ENCODE results near the gene MRPS18B. TPM values are rescaled to one million over a fixed set of nuclear protein-coding genes. Genes with fewer than 3 reads are reported as not detected.

The MRPS18B gene
- total and polyA plus RNA-seq, 11 donors: 84.2 to 219 (median 122) TPM

DNA sequence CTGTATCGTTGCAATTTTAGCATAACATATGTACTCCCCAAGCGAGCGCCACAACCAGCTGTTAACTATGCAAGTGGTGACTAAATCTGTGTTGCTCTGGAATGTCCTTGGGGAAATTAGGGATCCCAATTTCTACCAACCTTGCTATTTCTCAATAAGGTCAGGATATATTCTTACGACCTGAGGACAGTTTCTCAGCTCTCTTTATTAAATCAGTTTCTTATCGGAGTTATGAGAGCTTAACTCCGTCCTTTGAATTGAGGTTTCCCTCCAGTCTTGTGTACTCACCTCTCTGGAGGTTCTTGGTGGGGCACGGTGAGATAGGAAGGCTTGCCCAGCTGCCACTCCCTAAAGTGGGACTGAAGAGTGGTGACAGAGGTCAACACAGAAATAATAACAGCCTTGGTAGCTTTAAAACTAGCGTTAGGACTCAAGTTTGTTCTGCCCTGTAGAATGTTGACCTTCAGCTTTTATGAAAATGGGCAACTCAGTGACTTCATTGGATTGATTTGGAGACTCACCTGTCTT is 694 bp downstream of the MRPS18B start:
- peak overlapping the region; percentile 51 to 86 (median 73) for H3K4me3 ChIP-seq
- 5 to 9% (median 7%) methylated on average over 8 of the region's 8 CpGs for WGBS, 4 donors
- peaks cover 0 to 29% (median 24%) of the 10 kb centered on the region in 12 donors for H3K4me1 ChIP-seq
- no peaks in the 10 kb centered on the region for H3K27me3 ChIP-seq
- ATAC-seq (no peak), DNase-seq (no peak)
- intact Hi-C loops (cut with DNase I): loop anchor here in 4 of 10 donors (2.0 to 5.0 kb wide), 4 partner anchors 54 to 124 kb away; partner anchors contain the start of genes TUBB (in 3 of the 4), DHX16 (in 1 of the 4), FLOT1 (in 1 of the 4) and IER3 (in 1 of the 4)
- TF ChIP-seq, protein P1, sequence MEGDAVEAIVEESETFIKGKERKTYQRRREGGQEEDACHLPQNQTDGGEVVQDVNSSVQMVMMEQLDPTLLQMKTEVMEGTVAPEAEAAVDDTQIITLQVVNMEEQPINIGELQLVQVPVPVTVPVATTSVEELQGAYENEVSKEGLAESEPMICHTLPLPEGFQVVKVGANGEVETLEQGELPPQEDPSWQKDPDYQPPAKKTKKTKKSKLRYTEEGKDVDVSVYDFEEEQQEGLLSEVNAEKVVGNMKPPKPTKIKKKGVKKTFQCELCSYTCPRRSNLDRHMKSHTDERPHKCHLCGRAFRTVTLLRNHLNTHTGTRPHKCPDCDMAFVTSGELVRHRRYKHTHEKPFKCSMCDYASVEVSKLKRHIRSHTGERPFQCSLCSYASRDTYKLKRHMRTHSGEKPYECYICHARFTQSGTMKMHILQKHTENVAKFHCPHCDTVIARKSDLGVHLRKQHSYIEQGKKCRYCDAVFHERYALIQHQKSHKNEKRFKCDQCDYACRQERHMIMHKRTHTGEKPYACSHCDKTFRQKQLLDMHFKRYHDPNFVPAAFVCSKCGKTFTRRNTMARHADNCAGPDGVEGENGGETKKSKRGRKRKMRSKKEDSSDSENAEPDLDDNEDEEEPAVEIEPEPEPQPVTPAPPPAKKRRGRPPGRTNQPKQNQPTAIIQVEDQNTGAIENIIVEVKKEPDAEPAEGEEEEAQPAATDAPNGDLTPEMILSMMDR (IDR thresholded peaks at IDR 0.05): no peak
- no peak for TF ChIP-seq POLR2A (IDR thresholded peaks at IDR 0.05)
- H3K36me3 ChIP-seq: peaks cover 0 to 66% (median 56%) of the 10 kb centered on the region in 9 donors
- H3K9me3 ChIP-seq: no peaks in the 10 kb centered on the region
- H3K27ac ChIP-seq: peak overlapping the region; percentile 91 to 99 (median 96)

DNA sequence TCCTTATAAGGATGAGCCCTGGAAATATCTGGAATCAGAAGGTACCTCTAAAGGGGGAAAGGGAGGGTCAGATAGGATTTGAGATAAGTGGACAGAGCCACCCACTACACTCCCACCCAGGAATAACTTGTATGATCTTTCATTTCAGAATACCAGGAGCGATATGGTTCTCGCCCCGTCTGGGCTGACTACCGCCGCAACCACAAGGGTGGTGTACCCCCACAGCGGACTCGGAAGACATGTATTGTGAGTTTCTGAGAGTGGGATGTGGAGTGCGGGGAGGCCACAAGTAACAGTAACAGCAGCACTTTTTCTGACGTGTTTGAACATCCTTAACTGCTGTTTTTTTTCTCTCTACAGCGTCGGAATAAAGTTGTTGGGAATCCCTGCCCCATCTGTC is 1.9 kb downstream of the MRPS18B start:
- H3K36me3 ChIP-seq: peaks cover 0 to 69% (median 65%) of the 10 kb centered on the region in 9 donors
- intact Hi-C loops (cut with DNase I): loop anchor here in 4 of 10 donors (2.0 to 5.0 kb wide), 4 partner anchors 53 to 123 kb away; partner anchors contain the start of genes TUBB (in 3 of the 4), DHX16 (in 1 of the 4), FLOT1 (in 1 of the 4) and IER3 (in 1 of the 4)
- H3K4me3 ChIP-seq: no peak overlapping the region

DNA sequence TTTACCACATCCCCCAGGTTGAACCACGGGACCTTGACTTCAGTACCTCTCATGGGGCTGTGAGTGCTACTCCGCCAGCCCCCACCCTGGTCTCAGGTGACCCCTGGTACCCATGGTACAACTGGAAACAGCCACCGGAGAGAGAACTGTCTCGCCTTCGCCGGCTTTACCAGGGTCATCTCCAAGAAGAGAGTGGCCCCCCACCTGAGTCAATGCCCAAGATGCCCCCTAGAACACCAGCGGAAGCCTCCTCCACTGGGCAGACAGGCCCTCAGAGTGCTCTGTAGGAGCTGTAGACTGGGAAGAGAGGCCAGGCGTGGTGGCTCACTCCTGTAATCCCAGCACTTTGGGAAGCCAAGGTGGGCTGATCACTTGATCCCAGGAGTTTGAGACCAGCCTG is 7.9 kb downstream of the MRPS18B start:
- H3K27ac ChIP-seq: peak overlapping the region in 1 of 12 donors; percentile 86
- intact Hi-C loops (cut with DNase I): no loop called here

More for the DNA sequence above, 1.9 kb downstream of the MRPS18B start:
- H3K27me3 ChIP-seq: no peaks in the 10 kb centered on the region
- 93 to 96% (median 95%) methylated on average over 11 of the region's 11 CpGs for WGBS, 4 donors
- DNase-seq (no peak), ATAC-seq (no peak)
- no peaks in the 10 kb centered on the region for H3K9me3 ChIP-seq
- H3K27ac ChIP-seq: peak overlapping the region in 2 of 12 donors; percentile 97 to 99
- H3K4me1 ChIP-seq: peaks cover 0 to 16% (median 13%) of the 10 kb centered on the region in 12 donors
- no peak for TF ChIP-seq POLR2A (IDR thresholded peaks at IDR 0.05)
- TF ChIP-seq, protein P1 (IDR thresholded peaks at IDR 0.05): no peak

More for the DNA sequence above, 7.9 kb downstream of the MRPS18B start:
- ATAC-seq: no peak
- Histone ChIP-seq H3K4me1 (peaks cover 0 to 24% (median 10%) of the 10 kb centered on the region in 12 donors), H3K36me3 (peaks cover 0 to 87% (median 73%) of the 10 kb centered on the region in 9 donors), H3K4me3 (no peak overlapping the region), H3K9me3 (no peaks in the 10 kb centered on the region), H3K27me3 (no peaks in the 10 kb centered on the region)
- no peak for DNase-seq
- TF ChIP-seq, protein P1 (IDR thresholded peaks at IDR 0.05): no peak
- no peak for TF ChIP-seq POLR2A (IDR thresholded peaks at IDR 0.05)
- WGBS, 4 donors: 95 to 98% (median 96%) methylated on average over 8 of the region's 8 CpGs
